Tibial nerve (tissue), 3 donors: Measurements from ENCODE around the gene B3GAT2.

ENCODE experiments used
- POLR2A ChIP-seq, 2 donors: fragments of 450-650 bp; IDR thresholded peaks; one replicate each; pipeline ENCODE4 v1.6.1; 2017; ENCODE audit warnings: antibody characterized with exemption in 2 of 2, mild to moderate bottlenecking in 2 of 2, moderate library complexity in 2 of 2
- TF ChIP-seq, protein P1 (sequence below), 5 experiments: fragments of 200-600 bp in 3 of 5; fragments of 450-650 bp in 2 of 5; sonication (generic) in 3 of 5; IDR thresholded peaks; one replicate each; pipeline ENCODE4 v1.5.1; 2016 to 2019; ENCODE audit warnings: antibody characterized with exemption in 5 of 5, mild to moderate bottlenecking in 3 of 5, moderate library complexity in 2 of 5

DNA sequence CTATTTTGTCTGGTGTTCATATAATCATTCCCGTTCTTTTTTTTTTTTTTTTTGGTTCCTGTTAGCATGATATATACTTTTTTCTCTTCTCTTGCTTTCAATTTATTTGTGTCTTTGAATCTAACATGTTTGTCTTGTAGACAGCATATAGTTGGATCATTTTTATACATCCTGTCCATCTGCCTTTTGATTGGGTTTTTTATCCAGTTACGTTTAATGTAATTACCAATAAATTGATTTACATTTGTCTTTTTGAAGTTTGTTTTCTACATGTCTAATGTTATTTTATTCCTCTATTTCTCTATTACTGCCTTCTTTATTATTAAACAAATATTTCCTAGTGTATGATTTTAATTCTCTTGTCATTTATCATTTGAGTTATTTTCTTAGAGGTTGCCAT, 84.4 kb downstream of the B3GAT2 start:
- TF ChIP-seq POLR2A (IDR thresholded peaks at IDR 0.05), result no peak
- TF ChIP-seq, protein P1, sequence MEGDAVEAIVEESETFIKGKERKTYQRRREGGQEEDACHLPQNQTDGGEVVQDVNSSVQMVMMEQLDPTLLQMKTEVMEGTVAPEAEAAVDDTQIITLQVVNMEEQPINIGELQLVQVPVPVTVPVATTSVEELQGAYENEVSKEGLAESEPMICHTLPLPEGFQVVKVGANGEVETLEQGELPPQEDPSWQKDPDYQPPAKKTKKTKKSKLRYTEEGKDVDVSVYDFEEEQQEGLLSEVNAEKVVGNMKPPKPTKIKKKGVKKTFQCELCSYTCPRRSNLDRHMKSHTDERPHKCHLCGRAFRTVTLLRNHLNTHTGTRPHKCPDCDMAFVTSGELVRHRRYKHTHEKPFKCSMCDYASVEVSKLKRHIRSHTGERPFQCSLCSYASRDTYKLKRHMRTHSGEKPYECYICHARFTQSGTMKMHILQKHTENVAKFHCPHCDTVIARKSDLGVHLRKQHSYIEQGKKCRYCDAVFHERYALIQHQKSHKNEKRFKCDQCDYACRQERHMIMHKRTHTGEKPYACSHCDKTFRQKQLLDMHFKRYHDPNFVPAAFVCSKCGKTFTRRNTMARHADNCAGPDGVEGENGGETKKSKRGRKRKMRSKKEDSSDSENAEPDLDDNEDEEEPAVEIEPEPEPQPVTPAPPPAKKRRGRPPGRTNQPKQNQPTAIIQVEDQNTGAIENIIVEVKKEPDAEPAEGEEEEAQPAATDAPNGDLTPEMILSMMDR (IDR thresholded peaks at IDR 0.05), result no peak
